Measurements from ENCODE around the gene CHN1.
A peak's percentile ranks its signal among the peaks of the same experiment; 100 is the strongest.

CHN1 gene

GRCh38 chr2:175039490-175039889 is 34.3 kb upstream of the CHN1 start:
- Histone ChIP-seq H3K4me1 (ENCODE audit: control insufficient read depth in 1 of 2, insufficient read depth in 2 of 2, low read length in 2 of 2) (peaks cover 9 to 10% of the 10 kb centered on the region in 2 experiments), H3K79me1 (ENCODE audit: low read length) (no peaks in the 10 kb centered on the region), H4K91ac (ENCODE audit: low read depth, low read length) (no peak overlapping the region), H2AK5ac (ENCODE audit: low read length) (no peak overlapping the region), H3K9ac (ENCODE audit: low read length) (no peak overlapping the region), H3K27ac (ENCODE audit: low read depth, low read length) (no peak overlapping the region), H3K27me3 (ENCODE audit: insufficient read depth, low read length) (no peaks in the 10 kb centered on the region), H3K4ac (ENCODE audit: low read depth, low read length) (no peak overlapping the region), H3K9me3 (ENCODE audit: insufficient read depth, low read depth, low read length) (no peaks in the 10 kb centered on the region), H3K4me2 (ENCODE audit: low read length) (no peak overlapping the region), H4K8ac (ENCODE audit: low read depth, low read length) (no peak overlapping the region), H4K12ac (ENCODE audit: low read depth, low read length) (no peak overlapping the region), H3K36me3 (ENCODE audit: control insufficient read depth in 1 of 2, insufficient read depth in 2 of 2, low read length in 2 of 2) (no peaks in the 10 kb centered on the region), H3K14ac (ENCODE audit: low read length) (no peak overlapping the region), H2AFZ (ENCODE audit: insufficient read depth, low read length, poor library complexity) (no peak overlapping the region), H2BK12ac (ENCODE audit: low read length) (no peak overlapping the region), H3K18ac (ENCODE audit: low read length) (no peak overlapping the region), H2BK120ac (ENCODE audit: insufficient read depth, low read length, poor library complexity) (no peak overlapping the region), H3K23ac (ENCODE audit: low read length) (no peak overlapping the region), H3K79me2 (ENCODE audit: control insufficient read depth, insufficient read depth, low read length, poor library complexity) (no peaks in the 10 kb centered on the region), H3K4me3 (ENCODE audit: low read depth, low read length) (no peak overlapping the region), H2BK5ac (ENCODE audit: low read depth, low read length, poor library complexity) (no peak overlapping the region)
- DNase-seq, result no peak
- no CpG with 5 or more reads among the region's 3 CpGs for WGBS (ENCODE audit: extremely low coverage, insufficient coverage, insufficient read length)

GRCh38 chr2:175039031-175039430 is 33.9 kb upstream of the CHN1 start:
- Histone ChIP-seq H2BK12ac (ENCODE audit: low read length) (no peak overlapping the region), H3K27ac (ENCODE audit: low read depth, low read length) (no peak overlapping the region), H2BK5ac (ENCODE audit: low read depth, low read length, poor library complexity) (no peak overlapping the region), H3K79me2 (ENCODE audit: control insufficient read depth, insufficient read depth, low read length, poor library complexity) (no peaks in the 10 kb centered on the region), H3K4me3 (ENCODE audit: low read depth, low read length) (no peak overlapping the region), H3K4me1 (ENCODE audit: control insufficient read depth in 1 of 2, insufficient read depth in 2 of 2, low read length in 2 of 2) (peaks cover 9 to 10% of the 10 kb centered on the region in 2 experiments), H2BK120ac (ENCODE audit: insufficient read depth, low read length, poor library complexity) (no peak overlapping the region), H3K18ac (ENCODE audit: low read length) (no peak overlapping the region), H3K9me3 (ENCODE audit: insufficient read depth, low read depth, low read length) (no peaks in the 10 kb centered on the region), H3K4ac (ENCODE audit: low read depth, low read length) (no peak overlapping the region), H4K91ac (ENCODE audit: low read depth, low read length) (no peak overlapping the region), H4K8ac (ENCODE audit: low read depth, low read length) (no peak overlapping the region), H3K4me2 (ENCODE audit: low read length) (no peak overlapping the region), H4K12ac (ENCODE audit: low read depth, low read length) (no peak overlapping the region), H3K23ac (ENCODE audit: low read length) (no peak overlapping the region), H3K27me3 (ENCODE audit: insufficient read depth, low read length) (no peaks in the 10 kb centered on the region), H3K36me3 (ENCODE audit: control insufficient read depth in 1 of 2, insufficient read depth in 2 of 2, low read length in 2 of 2) (no peaks in the 10 kb centered on the region), H3K9ac (ENCODE audit: low read length) (no peak overlapping the region), H3K79me1 (ENCODE audit: low read length) (no peaks in the 10 kb centered on the region), H2AK5ac (ENCODE audit: low read length) (no peak overlapping the region), H2AFZ (ENCODE audit: insufficient read depth, low read length, poor library complexity) (no peak overlapping the region), H3K14ac (ENCODE audit: low read length) (no peak overlapping the region)
- WGBS (ENCODE audit: extremely low coverage, insufficient coverage, insufficient read length), result no CpG with 5 or more reads among the region's 5 CpGs
- DNase-seq, result no peak

- Histone ChIP-seq H2AFZ (ENCODE audit: insufficient read depth, low read length, poor library complexity) (no peak overlapping the region), H3K9ac (ENCODE audit: low read length) (no peak overlapping the region), H3K27me3 (ENCODE audit: insufficient read depth, low read length) (no peaks in the 10 kb centered on the region), H2BK120ac (ENCODE audit: insufficient read depth, low read length, poor library complexity) (no peak overlapping the region), H2BK12ac (ENCODE audit: low read length) (no peak overlapping the region), H3K4me3 (ENCODE audit: low read depth, low read length) (no peak overlapping the region), H4K12ac (ENCODE audit: low read depth, low read length) (no peak overlapping the region), H2BK5ac (ENCODE audit: low read depth, low read length, poor library complexity) (peak overlapping the region; percentile 40), H3K4me2 (ENCODE audit: low read length) (no peak overlapping the region), H2AK5ac (ENCODE audit: low read length) (no peak overlapping the region), H3K18ac (ENCODE audit: low read length) (no peak overlapping the region), H3K4ac (ENCODE audit: low read depth, low read length) (no peak overlapping the region), H3K79me1 (ENCODE audit: low read length) (no peaks in the 10 kb centered on the region), H4K91ac (ENCODE audit: low read depth, low read length) (no peak overlapping the region), H3K9me3 (ENCODE audit: insufficient read depth, low read depth, low read length) (no peaks in the 10 kb centered on the region), H3K79me2 (ENCODE audit: control insufficient read depth, insufficient read depth, low read length, poor library complexity) (no peaks in the 10 kb centered on the region), H3K4me1 (ENCODE audit: control insufficient read depth in 1 of 2, insufficient read depth in 2 of 2, low read length in 2 of 2) (peaks cover 9 to 10% of the 10 kb centered on the region in 2 experiments), H3K27ac (ENCODE audit: low read depth, low read length) (no peak overlapping the region), H3K36me3 (ENCODE audit: control insufficient read depth in 1 of 2, insufficient read depth in 2 of 2, low read length in 2 of 2) (no peaks in the 10 kb centered on the region), H3K14ac (ENCODE audit: low read length) (no peak overlapping the region), H3K23ac (ENCODE audit: low read length) (no peak overlapping the region), H4K8ac (ENCODE audit: low read depth, low read length) (no peak overlapping the region)
- DNase-seq, result no peak
- no CpG with 5 or more reads among the region's 2 CpGs for WGBS (ENCODE audit: extremely low coverage, insufficient coverage, insufficient read length)
Observed at GRCh38 chr2:175037941-175038340, 32.8 kb upstream of the CHN1 start.

GRCh38 chr2:175036582-175037018 is 31.4 kb upstream of the CHN1 start:
- H4K12ac ChIP-seq (ENCODE audit: low read depth, low read length), result no peak overlapping the region
- peaks cover 9 to 10% of the 10 kb centered on the region in 2 experiments for H3K4me1 ChIP-seq (ENCODE audit: control insufficient read depth in 1 of 2, insufficient read depth in 2 of 2, low read length in 2 of 2)
- H2BK12ac ChIP-seq (ENCODE audit: low read length), result no peak overlapping the region
- WGBS (ENCODE audit: extremely low coverage, insufficient coverage, insufficient read length), result no CpG with 5 or more reads among the region's 5 CpGs
- no peak overlapping the region for H3K4me2 ChIP-seq (ENCODE audit: low read length)
- H2BK120ac ChIP-seq (ENCODE audit: insufficient read depth, low read length, poor library complexity), result no peak overlapping the region
- no peak overlapping the region for H3K23ac ChIP-seq (ENCODE audit: low read length)
- H3K27ac ChIP-seq (ENCODE audit: low read depth, low read length), result no peak overlapping the region
- no peak overlapping the region for H3K18ac ChIP-seq (ENCODE audit: low read length)
- H3K9me3 ChIP-seq (ENCODE audit: insufficient read depth, low read depth, low read length), result no peaks in the 10 kb centered on the region
- no peak overlapping the region for H4K91ac ChIP-seq (ENCODE audit: low read depth, low read length)
- no peaks in the 10 kb centered on the region for H3K79me1 ChIP-seq (ENCODE audit: low read length)
- H3K4me3 ChIP-seq (ENCODE audit: low read depth, low read length), result no peak overlapping the region
- no peak overlapping the region for H2BK5ac ChIP-seq (ENCODE audit: low read depth, low read length, poor library complexity)
- H4K8ac ChIP-seq (ENCODE audit: low read depth, low read length), result no peak overlapping the region
- no peaks in the 10 kb centered on the region for H3K36me3 ChIP-seq (ENCODE audit: control insufficient read depth in 1 of 2, insufficient read depth in 2 of 2, low read length in 2 of 2)
- DNase-seq, result peak in 1 of 2 donors; percentile 54
- no peaks in the 10 kb centered on the region for H3K27me3 ChIP-seq (ENCODE audit: insufficient read depth, low read length)
- H3K14ac ChIP-seq (ENCODE audit: low read length), result no peak overlapping the region
- H3K4ac ChIP-seq (ENCODE audit: low read depth, low read length), result no peak overlapping the region
- no peaks in the 10 kb centered on the region for H3K79me2 ChIP-seq (ENCODE audit: control insufficient read depth, insufficient read depth, low read length, poor library complexity)
- H2AFZ ChIP-seq (ENCODE audit: insufficient read depth, low read length, poor library complexity), result no peak overlapping the region
- H3K9ac ChIP-seq (ENCODE audit: low read length), result no peak overlapping the region
- H2AK5ac ChIP-seq (ENCODE audit: low read length), result no peak overlapping the region
